Parietal lobe (tissue), 1 donor: ENCODE measurements around the gene SLC39A9. TPM values are rescaled to one million over a fixed set of nuclear protein-coding genes. Genes with fewer than 3 reads are reported as not detected.

ENCODE experiments used
- total RNA-seq: library from RNA; depleted of rRNA; stranded (reverse); fragments of >200 nt; gene quantifications from one replicate; pipeline ENCODE4 v1.2.3, GENCODE V29; 2014

SLC39A9 gene, protein sequence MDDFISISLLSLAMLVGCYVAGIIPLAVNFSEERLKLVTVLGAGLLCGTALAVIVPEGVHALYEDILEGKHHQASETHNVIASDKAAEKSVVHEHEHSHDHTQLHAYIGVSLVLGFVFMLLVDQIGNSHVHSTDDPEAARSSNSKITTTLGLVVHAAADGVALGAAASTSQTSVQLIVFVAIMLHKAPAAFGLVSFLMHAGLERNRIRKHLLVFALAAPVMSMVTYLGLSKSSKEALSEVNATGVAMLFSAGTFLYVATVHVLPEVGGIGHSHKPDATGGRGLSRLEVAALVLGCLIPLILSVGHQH
- 106 TPM for total RNA-seq

DNA sequence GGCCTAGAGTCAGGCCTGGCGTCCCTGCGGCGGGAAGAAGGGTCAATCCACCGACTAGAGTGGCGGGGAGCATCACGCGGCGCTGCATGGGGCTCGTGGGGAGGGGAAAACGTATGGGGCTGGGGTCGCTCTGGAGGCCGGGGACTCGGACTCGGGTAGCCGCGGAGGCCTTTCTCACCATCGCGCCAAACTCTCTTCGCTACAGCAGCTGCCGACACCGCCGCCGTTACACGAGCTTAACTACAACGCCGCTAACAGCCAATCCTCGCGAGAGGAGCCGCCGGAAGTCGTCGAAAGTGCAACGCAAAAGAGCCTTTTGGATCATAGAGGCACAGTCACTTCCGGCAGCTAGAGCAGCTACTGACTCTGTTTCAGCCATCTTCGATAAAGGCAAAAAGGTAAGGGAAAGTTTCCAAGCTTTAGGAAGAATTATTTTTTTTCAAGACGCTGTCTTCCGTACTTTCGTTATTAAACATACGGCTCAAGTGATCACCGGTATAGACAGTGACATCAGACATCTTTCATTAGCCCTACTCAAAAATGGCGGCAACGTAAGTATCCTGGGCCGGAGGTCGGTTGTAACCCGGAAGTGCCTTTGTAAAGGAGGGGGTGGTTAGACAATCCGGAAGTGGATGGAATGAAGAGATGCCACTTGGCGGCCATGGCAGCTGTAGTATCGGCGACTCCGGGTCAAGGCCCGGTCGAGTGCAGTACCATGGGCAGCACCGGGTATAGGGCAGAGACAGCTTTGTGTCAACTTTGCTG is at the start of gene SLC39A9, which contains the start of gene ERH:
Gene SLC39A9 (plus strand): TSS at position 640 of the 765 bp plus-strand sequence. CDS start 678 bp downstream, outside the sequence.
Gene ERH (minus strand): TSS at position 247 of the 765 bp plus-strand sequence. CDS start 66 bp downstream, at position 181.

DNA sequence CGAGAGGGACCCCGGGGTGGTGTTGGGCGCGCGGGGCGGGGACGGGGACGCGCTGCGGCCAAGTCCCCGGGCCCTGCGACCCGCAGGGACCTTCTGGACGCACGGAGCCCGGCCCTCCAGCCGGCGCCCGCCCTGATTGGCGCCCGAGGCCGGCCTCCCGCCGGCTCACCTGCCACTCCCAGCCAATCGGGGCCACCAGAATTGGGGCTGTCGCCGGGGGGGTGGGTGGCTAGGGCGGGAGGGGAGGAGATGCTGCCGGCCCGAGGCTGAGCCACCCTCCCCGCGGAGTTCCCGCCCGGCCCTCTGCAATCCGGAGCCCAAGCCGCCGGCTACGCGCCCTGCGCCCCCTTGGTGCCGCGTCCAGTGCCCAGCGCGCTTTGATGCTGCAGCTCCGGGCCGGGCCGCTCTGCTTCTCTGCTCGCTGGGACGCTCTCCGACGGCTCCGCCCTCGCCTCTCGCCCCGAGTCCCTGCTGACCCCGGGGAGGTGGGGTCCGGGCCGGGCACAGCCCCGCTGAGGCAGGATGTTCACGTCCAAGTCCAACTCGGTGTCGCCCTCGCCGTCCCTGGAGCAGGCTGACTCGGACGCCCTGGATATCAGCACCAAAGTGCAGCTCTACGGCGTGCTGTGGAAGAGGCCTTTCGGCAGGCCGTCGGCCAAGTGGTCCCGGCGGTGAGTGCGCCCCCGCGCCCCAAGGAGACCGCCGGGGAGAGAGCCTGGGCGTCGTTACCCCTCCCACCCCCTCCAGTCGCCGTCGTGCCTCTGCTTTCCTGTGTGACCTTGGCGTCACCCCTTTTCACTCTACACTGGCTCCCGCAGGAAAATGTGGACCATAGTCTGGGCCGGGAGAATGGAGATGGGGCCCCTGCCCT is 86.2 kb downstream of the SLC39A9 start, which contains the start of gene PLEKHD1:
Gene PLEKHD1 (plus strand): TSS at position 285 of the 871 bp plus-strand sequence. CDS start 238 bp downstream, at position 523.

Other genes starting within 250 kb of the SLC39A9 start
- 49.5 TPM for gene DCAF5, start 245.6 kb upstream of the SLC39A9 start, total RNA-seq
- 56.7 TPM for gene EXD2, start 207.2 kb upstream of the SLC39A9 start, total RNA-seq
- gene GALNT16, start 138.5 kb upstream of the SLC39A9 start, total RNA-seq: 10.3 TPM
- 90.5 TPM for gene ERH, start 393 bp upstream of the SLC39A9 start, total RNA-seq
- gene PLEKHD1, start 86.0 kb downstream of the SLC39A9 start, total RNA-seq: 0.31 TPM
- 8.8 TPM for gene CCDC177, start 176.2 kb downstream of the SLC39A9 start, total RNA-seq
- 10.0 TPM for gene SUSD6, start 212.9 kb downstream of the SLC39A9 start, total RNA-seq